ENCODE measurements around the gene IFT122.
"Not testable (repeated sequence)": the region's sequence is repeated elsewhere in the genome, so short reads cannot be mapped to it uniquely, and the experiment has no call there.

DNA sequence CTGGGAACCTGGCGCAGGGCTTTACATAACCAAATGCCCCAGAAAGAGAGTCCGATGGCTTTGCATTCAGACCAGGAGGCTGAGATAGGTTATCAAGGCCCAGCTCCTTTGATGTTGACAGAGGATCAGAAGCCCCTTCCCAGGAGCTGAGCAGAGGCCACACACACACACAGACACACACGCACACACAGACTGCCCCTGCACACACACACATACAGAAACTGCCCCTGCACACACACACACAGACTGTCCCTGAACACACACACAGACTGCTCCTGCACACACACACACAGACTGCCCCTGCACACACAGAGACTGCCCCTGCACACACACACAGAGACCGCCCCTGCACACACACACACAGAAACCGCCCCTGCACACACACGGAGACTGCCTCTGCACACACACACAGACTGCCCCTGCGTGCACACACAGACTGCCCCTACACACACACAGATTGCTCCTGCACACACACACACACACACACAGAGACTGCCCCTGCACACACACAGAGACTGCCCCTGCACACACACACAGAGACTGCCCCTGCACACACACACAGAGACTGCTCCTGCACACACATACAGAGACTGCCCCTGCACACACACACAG is 75.9 kb downstream of the IFT122 start:
- TF ChIP-seq, protein P1, sequence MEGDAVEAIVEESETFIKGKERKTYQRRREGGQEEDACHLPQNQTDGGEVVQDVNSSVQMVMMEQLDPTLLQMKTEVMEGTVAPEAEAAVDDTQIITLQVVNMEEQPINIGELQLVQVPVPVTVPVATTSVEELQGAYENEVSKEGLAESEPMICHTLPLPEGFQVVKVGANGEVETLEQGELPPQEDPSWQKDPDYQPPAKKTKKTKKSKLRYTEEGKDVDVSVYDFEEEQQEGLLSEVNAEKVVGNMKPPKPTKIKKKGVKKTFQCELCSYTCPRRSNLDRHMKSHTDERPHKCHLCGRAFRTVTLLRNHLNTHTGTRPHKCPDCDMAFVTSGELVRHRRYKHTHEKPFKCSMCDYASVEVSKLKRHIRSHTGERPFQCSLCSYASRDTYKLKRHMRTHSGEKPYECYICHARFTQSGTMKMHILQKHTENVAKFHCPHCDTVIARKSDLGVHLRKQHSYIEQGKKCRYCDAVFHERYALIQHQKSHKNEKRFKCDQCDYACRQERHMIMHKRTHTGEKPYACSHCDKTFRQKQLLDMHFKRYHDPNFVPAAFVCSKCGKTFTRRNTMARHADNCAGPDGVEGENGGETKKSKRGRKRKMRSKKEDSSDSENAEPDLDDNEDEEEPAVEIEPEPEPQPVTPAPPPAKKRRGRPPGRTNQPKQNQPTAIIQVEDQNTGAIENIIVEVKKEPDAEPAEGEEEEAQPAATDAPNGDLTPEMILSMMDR (IDR thresholded peaks at IDR 0.05) = not testable (repeated sequence)
- not testable (repeated sequence) for TF ChIP-seq EP300, POLR2A (IDR thresholded peaks at IDR 0.05)
